Suprapubic skin (tissue), 4 donors: Measurements from ENCODE around the gene ASIC4. TPM values are rescaled to one million over a fixed set of nuclear protein-coding genes. Genes with fewer than 3 reads are reported as not detected.

Source experiments
- DNase-seq, 2 donors: peaks; one replicate each; pipeline ENCODE4 v3.0.0-alpha.2; 2019; ENCODE audit warnings: low spot score in 2 of 2
- H3K27ac ChIP-seq: fragments of 200-600 bp; sonication (generic); one replicate; pipeline ENCODE4 v1.5.1; 2019
- H3K27me3 ChIP-seq: fragments of 200-600 bp; sonication (generic); one replicate; pipeline ENCODE4 v1.5.1; 2019
- H3K36me3 ChIP-seq: fragments of 200-600 bp; sonication (generic); one replicate; pipeline ENCODE4 v1.5.1; 2019
- H3K4me1 ChIP-seq: fragments of 200-600 bp; sonication (generic); one replicate; pipeline ENCODE4 v1.5.1; 2019
- H3K4me3 ChIP-seq: fragments of 200-600 bp; sonication (generic); one replicate; pipeline ENCODE4 v1.5.1; 2019; ENCODE audit warnings: mild to moderate bottlenecking
- H3K9me3 ChIP-seq: fragments of 200-600 bp; sonication (generic); one replicate; pipeline ENCODE4 v1.5.1; 2019
- CTCF ChIP-seq, 2 donors: fragments of 200-600 bp in 1 of 2; fragments of 450-650 bp in 1 of 2; sonication (generic) in 1 of 2; IDR thresholded peaks; one replicate each; pipeline ENCODE4 v1.5.1; 2016 to 2019; ENCODE audit warnings: antibody characterized with exemption in 2 of 2, mild to moderate bottlenecking in 1 of 2, moderate library complexity in 1 of 2
- EP300 ChIP-seq: sonication (generic); formaldehyde crosslinking; IDR thresholded peaks from one replicate; pipeline ENCODE4 v1.6.1; 2017; ENCODE audit warnings: antibody characterized with exemption
- POLR2A ChIP-seq, 2 donors: fragments of 450-650 bp; IDR thresholded peaks; one replicate each; pipeline ENCODE4 v1.6.1; 2017; ENCODE audit warnings: antibody characterized with exemption in 2 of 2, mild to moderate bottlenecking in 2 of 2, moderate library complexity in 2 of 2
- POLR2AphosphoS5 ChIP-seq, 3 donors: sonication (generic); formaldehyde crosslinking; IDR thresholded peaks; one replicate each; pipeline ENCODE4 v1.6.1; 2017; ENCODE audit warnings: antibody characterized with exemption in 3 of 3
- WGBS: methylation state at CpG from one replicate; pipeline ENCODE4 v1.1.5; 2018; 5-methylcytosine and 5-hydroxymethylcytosine counted together
- total RNA-seq, 4 donors: library from RNA; depleted of rRNA; stranded (reverse); fragments of >200 nt; gene quantifications; one replicate each; pipeline ENCODE4 v1.1.0, GENCODE V29; 2016

ASIC4 gene
- total RNA-seq, 4 donors from 2014 or later, result not detected

GRCh38 chr2:219490186-219490585 lies 24.1 kb upstream of the ASIC4 start:
- Histone ChIP-seq H3K27ac (no peak overlapping the region), H3K27me3 (peaks cover 57% of the 10 kb centered on the region), H3K4me3 (no peak overlapping the region), H3K4me1 (no peaks in the 10 kb centered on the region), H3K9me3 (no peaks in the 10 kb centered on the region), H3K36me3 (no peaks in the 10 kb centered on the region)
- WGBS, result 87% methylated on average over 23 of the region's 23 CpGs
- DNase-seq, result no peak
- no peak for TF ChIP-seq POLR2AphosphoS5 (IDR thresholded peaks at IDR 0.05)
- TF ChIP-seq POLR2A (IDR thresholded peaks at IDR 0.05), result no peak
- no peak for TF ChIP-seq EP300
- TF ChIP-seq CTCF (IDR thresholded peaks at IDR 0.05), result no peak

DNA sequence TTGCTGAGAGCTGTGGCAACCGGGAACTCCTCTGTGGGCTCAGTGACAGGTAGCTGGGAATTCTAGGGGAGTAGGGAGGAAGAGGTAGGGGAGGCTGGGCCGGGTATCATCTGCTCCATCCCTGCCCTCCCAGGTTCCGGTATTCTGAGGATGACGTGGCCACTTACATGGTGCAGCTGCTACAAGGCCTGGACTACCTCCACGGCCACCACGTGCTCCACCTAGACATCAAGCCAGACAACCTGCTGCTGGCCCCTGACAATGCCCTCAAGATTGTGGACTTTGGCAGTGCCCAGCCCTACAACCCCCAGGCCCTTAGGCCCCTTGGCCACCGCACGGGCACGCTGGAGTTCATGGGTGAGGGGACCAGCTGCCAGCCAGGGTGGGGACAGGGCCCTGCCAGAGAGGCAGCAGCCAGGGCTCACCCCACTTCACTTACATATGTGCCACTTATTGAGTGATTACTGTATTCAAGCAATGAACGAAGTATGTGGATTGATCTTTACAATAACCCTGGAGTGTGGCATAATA lies 23.6 kb upstream of the ASIC4 start:
- no peak for DNase-seq
- H3K27me3 ChIP-seq, result peaks cover 56% of the 10 kb centered on the region
- TF ChIP-seq POLR2A (IDR thresholded peaks at IDR 0.05) (no peak), POLR2AphosphoS5 (IDR thresholded peaks at IDR 0.05) (no peak), CTCF (IDR thresholded peaks at IDR 0.05) (no peak), EP300 (no peak)
- H3K27ac ChIP-seq, result no peak overlapping the region
- no peaks in the 10 kb centered on the region for H3K4me1 ChIP-seq
- no peak overlapping the region for H3K4me3 ChIP-seq
- H3K9me3 ChIP-seq, result no peaks in the 10 kb centered on the region
- no peaks in the 10 kb centered on the region for H3K36me3 ChIP-seq
- WGBS, result 85% methylated on average over 8 of the region's 10 CpGs

DNA sequence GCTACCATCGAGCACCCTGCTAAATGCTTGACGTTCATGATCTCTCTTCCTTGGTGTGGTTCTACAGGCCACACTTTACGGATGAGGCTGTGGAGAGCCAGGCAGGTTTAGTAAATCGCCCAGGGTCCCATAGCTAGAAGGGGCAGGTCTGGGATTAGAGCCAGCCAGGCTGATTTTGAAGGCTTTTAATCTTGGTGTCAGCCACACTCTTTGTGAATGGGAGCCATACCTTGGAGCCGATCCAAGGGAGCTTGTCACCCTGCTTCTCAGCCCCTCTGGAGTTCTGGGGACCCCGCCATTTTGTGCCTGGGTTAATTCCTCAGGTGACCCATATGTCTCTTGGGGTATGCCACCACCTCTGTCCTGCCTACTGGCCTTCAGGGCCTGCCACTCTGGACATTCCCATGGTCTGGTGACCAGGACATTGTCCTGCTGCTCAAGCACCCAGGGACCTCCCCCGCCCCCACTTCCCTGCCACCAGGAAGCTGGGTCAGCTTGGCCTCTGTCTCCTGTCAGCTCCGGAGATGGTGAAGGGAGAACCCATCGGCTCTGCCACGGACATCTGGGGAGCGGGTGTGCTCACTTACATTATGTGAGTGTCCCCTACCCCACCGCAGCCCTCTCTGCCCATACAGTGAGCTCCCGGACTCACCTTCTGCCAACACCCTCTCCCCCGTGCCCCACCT lies 22.9 kb upstream of the ASIC4 start:
- Histone ChIP-seq H3K4me1 (peaks cover under 1% of the 10 kb centered on the region), H3K27me3 (peaks cover 56% of the 10 kb centered on the region), H3K4me3 (no peak overlapping the region), H3K9me3 (no peaks in the 10 kb centered on the region), H3K36me3 (no peaks in the 10 kb centered on the region), H3K27ac (no peak overlapping the region)
- no peak for DNase-seq
- 85% methylated on average over 13 of the region's 14 CpGs for WGBS
- no peak for TF ChIP-seq POLR2A (IDR thresholded peaks at IDR 0.05)

GRCh38 chr2:219492575-219492974 lies 21.7 kb upstream of the ASIC4 start:
- Histone ChIP-seq H3K36me3 (no peaks in the 10 kb centered on the region), H3K4me3 (no peak overlapping the region), H3K27me3 (peaks cover 56% of the 10 kb centered on the region), H3K9me3 (no peaks in the 10 kb centered on the region), H3K27ac (no peak overlapping the region), H3K4me1 (peaks cover 12% of the 10 kb centered on the region)
- DNase-seq, result no peak
- WGBS, result no CpG with 5 or more reads among the region's 20 CpGs
- no peak for TF ChIP-seq CTCF (IDR thresholded peaks at IDR 0.05)
- no peak for TF ChIP-seq POLR2AphosphoS5 (IDR thresholded peaks at IDR 0.05)
- TF ChIP-seq EP300, result no peak

- no peak for DNase-seq
- H3K36me3 ChIP-seq, result no peaks in the 10 kb centered on the region
- H3K27ac ChIP-seq, result no peak overlapping the region
- peaks cover 57% of the 10 kb centered on the region for H3K27me3 ChIP-seq
- H3K4me3 ChIP-seq, result no peak overlapping the region
- 95% methylated on average over 5 of the region's 5 CpGs for WGBS
- no peaks in the 10 kb centered on the region for H3K9me3 ChIP-seq
- H3K4me1 ChIP-seq, result peaks cover 17% of the 10 kb centered on the region
- TF ChIP-seq CTCF (IDR thresholded peaks at IDR 0.05), result no peak
Measured at GRCh38 chr2:219493086-219493485, 21.2 kb upstream of the ASIC4 start.
